ENCODE results near the gene PRORP.
A peak's percentile ranks its signal among the peaks of the same experiment; 100 is the strongest.
"Not testable (repeated sequence)": the region's sequence is repeated elsewhere in the genome, so short reads cannot be mapped to it uniquely, and the experiment has no call there.

Gene PRORP

DNA sequence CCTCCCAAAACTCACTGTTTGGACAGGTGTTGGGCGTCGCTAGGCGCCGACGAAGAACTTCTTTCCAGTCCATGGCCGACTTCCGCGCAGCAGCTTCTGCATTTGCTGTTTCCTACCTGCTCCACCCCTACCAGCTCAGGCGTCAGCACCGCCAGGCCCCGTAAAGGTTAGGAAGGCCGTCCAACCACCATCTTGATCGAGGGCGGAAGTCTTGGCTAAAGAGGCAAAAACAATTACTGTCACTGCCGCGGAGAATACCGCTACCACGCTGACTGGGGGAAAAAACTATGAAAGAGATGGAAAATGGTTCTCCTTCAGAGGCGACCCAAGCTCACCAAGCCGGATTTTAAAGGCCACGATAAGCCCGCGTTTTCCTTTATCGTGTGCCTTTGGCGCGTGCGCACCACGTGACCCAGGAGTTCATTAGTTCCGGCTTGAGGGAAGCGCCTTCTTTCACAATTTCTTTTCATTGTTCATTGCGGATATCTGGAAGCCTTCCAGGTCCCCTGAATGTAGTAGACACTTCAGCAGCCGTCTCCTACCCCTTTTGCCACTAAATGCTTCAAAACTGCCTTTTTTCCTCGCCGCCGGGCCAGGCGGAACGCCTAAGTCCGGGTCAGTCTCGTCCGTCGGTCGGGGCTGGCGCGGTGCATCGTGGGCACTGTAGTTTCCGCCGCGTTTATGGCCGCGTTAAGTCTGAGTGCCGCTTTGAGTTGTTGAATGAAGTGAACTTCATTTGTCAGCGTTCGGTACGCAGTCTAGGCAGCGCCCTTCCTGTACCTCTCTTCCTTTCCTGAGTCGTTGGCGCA lies at the start of gene PRORP, which contains the start of gene PPP2R3C:
Gene PRORP (plus strand): TSS at position 666 of the 809 bp plus-strand sequence. CDS start 694 bp downstream, outside the sequence.
Gene PPP2R3C (minus strand): TSS at position 104 of the 809 bp plus-strand sequence. CDS start 31 bp downstream, at position 73.
- FAIRE-seq, result no peak

DNA sequence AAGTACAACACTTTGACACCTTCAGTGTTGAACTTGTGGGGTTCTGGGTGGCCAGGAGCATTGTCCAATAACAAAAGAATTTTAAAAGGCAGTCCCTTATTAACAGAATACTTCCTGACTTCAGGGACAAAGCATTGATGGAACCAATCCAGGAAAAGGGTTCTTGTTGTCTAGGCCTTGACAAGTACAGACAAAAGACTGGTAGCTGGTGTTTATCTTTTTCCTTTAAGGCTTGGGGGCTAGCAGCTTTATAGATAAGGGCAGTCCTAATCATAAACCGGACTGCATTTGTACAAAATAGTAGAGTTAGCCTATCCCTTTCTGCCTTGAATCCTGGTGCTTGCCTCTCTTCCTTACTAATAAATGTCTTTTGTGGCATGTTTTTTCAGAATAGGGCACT lies 48.9 kb upstream of the PRORP start:
- no peak for FAIRE-seq

DNA sequence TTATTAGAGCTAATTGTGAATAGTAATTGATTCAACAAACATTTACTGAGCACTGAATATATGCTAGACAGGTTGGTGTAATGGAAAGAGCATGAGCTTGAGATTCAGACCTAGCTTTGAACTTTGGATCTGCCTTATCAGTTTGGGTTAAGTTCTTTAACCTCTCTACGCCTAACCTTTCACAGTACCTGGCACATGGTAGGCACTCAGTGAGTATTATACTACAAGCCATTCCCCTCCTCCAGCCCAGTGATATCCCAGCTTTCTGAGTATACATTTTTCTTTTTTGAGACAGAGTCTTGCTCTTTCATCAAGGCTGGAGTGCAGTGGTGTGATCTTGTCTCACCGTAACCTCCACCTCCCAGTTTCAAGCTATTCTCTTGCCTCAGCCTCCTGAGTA lies 44.3 kb upstream of the PRORP start:
- FAIRE-seq, result no peak

- no peak for FAIRE-seq
These were observed 42.6 kb upstream of the PRORP start for GRCh38 chr14:35079742-35080141.

- FAIRE-seq, result no peak
These were observed 38.7 kb upstream of the PRORP start for GRCh38 chr14:35083530-35084150.

DNA sequence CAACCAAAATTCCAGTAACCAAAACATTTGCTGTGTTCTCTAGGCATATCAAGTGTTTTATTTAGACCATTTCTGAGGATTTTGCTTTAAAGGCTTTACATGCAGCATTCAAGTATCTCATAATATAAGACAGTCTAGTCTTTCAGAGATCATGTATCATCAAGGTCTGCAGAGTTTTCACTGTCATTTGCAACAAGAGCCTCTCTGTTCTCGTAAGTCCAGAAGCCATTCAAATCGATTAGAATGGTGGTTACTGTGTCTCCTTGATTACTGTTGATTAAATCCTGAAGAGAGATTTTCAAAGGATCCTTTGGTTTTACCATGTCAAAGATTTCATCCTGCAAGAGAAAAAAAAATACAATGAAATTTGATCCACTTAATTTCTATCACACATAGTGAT lies 36.9 kb upstream of the PRORP start:
- FAIRE-seq, result no peak

GRCh38 chr14:35088514-35088913 lies 33.8 kb upstream of the PRORP start:
- FAIRE-seq, result no peak

- not testable (repeated sequence) for FAIRE-seq
These were observed 27.7 kb upstream of the PRORP start for GRCh38 chr14:35094645-35095044.

DNA sequence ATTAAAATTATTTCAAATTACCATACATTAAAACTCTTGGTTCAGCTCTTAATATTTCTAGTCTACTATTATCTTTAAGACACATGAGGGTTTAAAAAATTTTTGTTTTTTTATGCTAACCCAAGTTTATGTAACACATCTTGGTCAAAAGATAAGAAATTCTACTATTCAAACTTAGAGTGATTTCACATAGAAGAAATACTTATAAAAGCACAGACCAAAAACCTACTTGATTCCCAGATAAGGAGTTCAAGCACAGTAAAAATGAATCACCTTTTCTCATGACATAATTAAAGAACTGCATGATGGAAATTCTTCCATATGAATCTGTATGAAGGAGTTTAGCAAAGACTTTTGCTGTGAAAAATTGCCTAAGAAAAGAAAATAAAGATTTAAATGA lies 14.5 kb upstream of the PRORP start:
- peak; percentile 25 for FAIRE-seq

DNA sequence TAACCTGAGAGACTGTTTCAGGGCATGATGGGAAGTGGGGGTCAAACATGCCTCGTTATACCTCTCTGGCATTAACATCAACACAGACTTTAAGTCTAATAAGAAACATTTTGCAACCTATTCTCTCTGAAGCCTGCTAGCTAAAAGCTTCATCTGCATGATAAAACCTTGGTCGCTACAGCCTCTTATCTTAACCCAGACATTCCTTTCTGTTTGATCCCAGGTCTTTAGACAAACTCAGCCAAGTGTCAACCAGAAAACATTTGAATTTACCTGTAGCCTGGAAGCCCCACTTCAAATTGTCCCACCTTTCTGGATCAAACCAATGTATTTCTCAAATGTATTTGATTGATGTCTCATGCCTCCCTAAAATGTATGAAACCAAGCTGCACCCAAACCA lies 9.7 kb upstream of the PRORP start:
- no peak for FAIRE-seq

- no peak for FAIRE-seq
These were observed 8.9 kb upstream of the PRORP start for GRCh38 chr14:35113308-35113950.

- FAIRE-seq, result no peak
These were observed 8.3 kb upstream of the PRORP start for GRCh38 chr14:35114036-35114435.

- FAIRE-seq, result no peak
These were observed 6.1 kb upstream of the PRORP start for GRCh38 chr14:35116242-35116641.

- FAIRE-seq, result no peak
These were observed 5.2 kb upstream of the PRORP start for GRCh38 chr14:35117112-35117511.

- FAIRE-seq, result peak; percentile 98
These were observed 1.1 kb upstream of the PRORP start for GRCh38 chr14:35121026-35121886.

DNA sequence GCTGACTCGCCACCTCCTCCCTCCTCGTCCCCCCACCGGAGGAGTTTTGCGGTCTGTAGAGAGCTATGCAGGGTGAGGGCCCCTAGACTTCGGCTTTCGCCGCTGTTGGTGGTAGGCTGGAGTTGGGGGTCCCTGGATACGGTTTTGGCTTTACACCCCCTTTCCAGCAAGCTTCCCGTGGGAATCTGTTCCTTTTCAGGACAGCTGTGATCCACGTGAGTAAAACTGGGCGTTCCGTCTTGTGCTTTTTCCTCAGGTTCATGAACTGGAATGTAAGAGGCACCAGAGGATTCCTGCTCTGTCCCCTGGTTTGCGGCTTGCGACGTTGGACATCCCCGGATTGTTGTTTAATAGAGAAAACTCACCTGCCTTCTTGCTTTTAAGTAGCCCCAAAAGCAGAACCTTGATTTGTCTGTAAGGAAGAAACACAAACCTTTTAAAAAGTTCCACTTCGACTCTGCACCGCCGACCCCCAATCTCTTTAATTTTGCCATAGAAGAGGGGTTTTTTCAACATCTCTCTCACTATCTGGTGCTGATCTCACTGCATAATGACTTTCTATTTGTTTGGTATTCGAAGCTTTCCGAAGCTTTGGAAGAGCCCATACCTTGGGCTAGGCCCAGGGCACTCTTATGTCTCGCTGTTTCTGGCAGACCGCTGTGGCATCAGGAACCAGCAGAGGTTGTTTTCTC lies 490 bp downstream of the PRORP start:
- FAIRE-seq, result no peak

GRCh38 chr14:35123388-35123703 lies 994 bp downstream of the PRORP start:
- no peak for FAIRE-seq

DNA sequence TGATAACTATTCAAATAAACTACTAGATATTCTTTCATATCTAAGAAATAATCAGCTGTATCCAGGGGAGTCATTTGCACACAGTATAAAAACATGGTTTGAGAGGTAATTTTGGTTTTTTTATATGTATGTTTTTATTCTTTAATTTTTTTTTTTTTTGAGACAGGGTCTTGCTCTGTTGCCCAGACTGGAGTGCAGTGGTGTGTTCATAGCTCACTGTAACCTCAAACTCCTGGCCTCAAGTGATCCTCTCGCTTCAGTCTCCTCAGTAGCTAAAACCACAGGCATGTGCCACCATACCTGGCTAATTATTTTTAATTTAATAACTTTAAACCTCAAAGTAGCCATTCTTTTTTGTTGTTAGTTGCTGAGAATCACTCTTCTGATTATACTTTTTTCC lies 1.8 kb downstream of the PRORP start:
- FAIRE-seq, result no peak

DNA sequence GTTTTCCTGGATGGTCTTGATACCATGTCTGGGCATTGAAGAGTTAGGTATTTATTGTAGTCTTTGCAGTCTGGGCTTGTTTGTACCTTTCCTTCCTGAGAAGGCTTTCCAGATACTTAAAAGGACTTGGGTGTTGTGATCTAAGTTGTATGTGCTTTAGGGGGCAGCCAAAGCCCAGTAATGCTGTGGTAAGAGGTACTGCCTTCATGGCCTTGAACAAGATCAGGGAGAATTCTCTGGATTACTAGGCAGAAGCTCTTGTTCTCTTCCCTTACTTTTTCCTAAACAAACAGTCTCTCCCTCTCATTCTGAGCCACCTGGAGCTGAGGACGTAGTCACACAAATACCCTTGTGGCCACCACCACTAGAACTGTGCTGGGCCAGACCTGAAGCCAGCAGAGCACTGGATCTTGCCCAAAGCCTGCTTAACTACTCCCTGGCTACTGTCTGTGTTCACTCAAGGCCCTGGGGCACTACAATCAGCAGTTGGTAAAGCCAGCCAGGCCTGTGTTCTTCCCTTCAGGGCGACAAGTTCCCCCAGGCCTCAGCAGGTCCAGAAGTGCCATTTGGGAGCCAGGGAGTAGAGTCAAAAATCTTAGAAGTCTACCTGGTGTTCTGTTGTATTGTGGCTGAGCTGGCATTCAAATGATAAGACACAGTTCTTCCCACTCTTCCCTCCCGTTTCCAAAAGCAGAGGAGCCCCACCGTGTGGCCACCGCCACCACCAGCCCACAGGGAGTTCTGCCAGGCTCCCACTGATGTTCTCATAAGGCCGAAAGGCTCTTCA lies 11.4 kb downstream of the PRORP start:
- no peak for FAIRE-seq

GRCh38 chr14:35134329-35135123 lies 12.2 kb downstream of the PRORP start:
- no peak for FAIRE-seq

DNA sequence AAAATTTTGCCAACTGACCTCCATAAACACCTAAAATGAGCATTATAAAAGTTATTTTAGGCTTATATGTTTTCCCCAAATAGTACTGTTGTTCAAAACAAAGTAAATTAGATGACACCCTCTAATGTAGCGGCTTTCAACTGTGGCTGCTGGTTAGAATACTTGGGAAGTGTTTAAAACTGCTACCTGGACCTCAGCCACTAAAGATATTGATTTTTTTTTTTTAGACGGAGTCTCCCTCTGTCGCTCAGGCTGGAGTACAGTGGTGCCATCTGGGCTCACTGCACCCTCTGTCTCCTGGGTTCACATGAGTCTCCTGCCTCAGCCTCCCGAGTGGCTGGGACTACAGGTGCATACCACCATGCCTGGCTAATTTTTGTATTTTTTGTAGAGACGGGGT lies 16.2 kb downstream of the PRORP start:
- no peak for FAIRE-seq

Measured in A204.1 (cell line).